HG03378 (cell line): ENCODE results near the gene NOXO1.

Experiments
- ATAC-seq: cut with Tn5 transposase; IDR thresholded peaks from one replicate; pipeline ENCODE4 v1.9.1; 2021; ENCODE audit warnings: mild to moderate bottlenecking, moderate library complexity; ENCODE audit not compliant: unreplicated experiment

Gene NOXO1

DNA sequence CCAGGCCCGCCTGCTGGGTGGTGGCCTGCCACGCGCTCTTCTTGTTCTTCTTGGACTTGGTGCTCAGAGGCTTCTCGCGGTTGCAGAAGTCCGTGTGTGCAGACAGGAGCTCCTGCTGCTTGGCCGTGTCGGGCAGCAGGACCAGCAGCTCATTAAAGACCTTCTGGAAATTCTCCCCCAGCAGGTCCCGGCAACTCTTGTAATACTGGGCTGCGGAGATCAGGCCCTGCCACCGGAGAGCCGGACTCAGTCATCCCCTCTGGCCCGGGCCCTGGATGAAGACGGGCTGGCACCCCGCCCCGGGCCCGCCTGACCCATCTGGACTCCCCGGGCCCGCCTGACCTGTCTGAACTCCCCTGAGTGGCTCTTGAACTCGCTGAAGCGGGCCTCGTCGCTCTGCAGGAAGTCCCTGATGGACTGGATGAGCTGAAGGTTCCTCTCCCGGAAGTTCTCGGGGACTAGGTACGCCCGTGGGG, 17.1 kb upstream of the NOXO1 start:
- no peak for ATAC-seq

DNA sequence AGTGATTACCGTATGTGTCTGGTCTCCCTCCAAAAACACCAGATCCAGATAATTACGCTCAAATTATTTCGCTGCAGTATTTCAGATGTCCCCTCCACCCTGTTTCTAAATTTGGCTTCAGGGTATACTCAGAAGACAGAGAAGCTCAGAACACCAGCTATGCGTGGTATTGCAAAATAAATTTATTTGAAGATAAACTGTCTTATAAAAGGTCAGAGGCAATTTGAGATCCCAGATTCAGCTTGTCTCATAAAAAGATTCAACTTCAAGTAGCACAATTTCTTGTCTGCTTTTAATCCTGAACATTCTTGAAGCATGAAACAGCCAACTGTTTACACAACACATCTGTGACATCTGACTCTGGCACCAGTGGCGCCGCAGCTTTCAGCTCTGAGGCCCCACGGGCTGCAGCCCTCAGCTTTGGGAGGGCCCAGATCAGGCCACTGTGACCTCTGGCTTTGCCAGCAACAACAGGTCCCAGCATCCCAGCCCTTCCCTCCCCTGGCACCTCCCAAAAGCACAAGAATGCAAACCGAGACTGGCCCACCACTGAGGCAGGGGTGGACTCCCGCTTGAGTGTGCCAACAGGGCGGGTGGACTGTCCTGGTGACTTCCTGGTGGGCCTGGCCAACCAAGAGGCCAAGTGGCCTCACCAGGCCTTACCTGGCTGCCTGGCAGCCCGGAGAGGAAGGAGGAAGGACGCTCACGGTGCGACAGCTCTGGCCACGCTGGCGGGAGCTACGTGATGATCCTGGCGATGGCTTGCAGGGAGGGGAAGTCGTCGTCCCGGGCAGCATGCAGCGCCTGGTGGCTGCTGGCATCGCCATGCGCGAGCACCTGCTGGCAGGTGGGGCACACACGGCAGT, 16.5 kb upstream of the NOXO1 start:
- no peak for ATAC-seq

DNA sequence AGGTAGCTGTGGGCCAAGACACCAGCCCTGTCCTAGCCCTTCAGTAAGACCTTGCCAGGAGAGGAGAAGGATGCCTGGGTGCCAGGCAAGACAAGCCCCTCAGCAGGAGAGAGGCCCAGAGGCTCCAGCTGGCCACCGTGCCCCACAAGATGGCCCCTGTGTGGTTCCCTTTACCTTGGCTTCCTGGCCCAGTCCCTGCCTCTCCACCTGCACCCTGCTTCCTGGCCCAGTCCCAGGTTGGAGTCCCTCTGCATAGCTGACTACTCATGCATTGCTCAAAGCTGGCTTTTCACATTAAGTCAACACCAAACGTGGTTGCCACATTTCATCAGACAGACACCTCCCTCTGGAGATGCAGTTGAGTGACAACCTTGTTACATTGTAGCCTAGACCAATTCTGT, 12.5 kb upstream of the NOXO1 start:
- ATAC-seq = no peak

DNA sequence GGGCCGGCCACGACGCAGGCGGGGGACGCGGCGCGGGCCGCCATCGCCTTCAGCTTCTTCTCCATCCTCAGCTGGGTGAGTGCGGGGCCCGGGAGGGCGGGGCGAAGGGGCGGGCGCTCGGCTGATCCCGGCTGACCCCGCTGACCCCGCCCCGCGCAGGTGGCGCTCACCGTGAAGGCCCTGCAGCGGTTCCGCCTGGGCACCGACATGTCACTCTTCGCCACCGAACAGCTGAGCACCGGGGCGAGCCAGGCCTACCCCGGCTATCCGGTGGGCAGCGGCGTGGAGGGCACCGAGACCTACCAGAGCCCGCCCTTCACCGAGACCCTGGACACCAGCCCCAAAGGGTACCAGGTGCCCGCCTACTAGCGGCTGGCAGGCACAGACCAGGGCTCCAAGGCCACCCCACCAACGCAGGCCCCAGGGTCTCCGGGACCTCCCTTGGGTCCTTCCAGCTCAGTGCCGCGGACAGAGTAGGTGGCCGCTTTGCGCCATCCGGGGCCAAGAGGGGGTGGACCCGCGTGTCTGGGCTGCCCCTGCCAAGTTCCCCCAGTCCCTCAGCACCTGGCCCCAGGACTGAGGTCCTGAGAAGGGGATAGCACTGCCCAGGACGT, 11.5 kb upstream of the NOXO1 start:
- no peak for ATAC-seq

- ATAC-seq = no peak
Measured at GRCh38 chr16:1991948-1992703, 10.9 kb upstream of the NOXO1 start.

- no peak for ATAC-seq
Measured at GRCh38 chr16:1991588-1991947, 10.3 kb upstream of the NOXO1 start.

DNA sequence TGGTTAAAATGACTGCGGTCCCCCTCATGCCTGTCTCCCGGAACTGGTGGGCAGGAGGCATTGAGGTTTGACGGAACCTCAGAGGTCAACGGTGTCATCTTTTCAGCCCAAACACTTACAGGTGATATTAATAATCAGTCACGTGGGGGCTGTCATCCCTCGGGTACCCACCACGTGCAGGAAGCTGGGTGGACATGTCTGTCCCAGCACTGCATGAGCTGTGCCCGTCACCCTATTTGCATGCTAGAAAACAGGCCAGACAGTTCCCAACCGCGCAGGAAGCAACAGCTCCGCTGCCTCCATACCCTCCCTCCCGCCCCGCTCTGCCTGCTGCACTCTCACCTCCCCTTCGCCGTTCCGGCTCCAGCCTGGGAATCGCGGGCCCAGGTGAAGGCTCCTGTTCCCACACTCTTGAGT, 9.9 kb upstream of the NOXO1 start:
- ATAC-seq = peak; percentile 43

DNA sequence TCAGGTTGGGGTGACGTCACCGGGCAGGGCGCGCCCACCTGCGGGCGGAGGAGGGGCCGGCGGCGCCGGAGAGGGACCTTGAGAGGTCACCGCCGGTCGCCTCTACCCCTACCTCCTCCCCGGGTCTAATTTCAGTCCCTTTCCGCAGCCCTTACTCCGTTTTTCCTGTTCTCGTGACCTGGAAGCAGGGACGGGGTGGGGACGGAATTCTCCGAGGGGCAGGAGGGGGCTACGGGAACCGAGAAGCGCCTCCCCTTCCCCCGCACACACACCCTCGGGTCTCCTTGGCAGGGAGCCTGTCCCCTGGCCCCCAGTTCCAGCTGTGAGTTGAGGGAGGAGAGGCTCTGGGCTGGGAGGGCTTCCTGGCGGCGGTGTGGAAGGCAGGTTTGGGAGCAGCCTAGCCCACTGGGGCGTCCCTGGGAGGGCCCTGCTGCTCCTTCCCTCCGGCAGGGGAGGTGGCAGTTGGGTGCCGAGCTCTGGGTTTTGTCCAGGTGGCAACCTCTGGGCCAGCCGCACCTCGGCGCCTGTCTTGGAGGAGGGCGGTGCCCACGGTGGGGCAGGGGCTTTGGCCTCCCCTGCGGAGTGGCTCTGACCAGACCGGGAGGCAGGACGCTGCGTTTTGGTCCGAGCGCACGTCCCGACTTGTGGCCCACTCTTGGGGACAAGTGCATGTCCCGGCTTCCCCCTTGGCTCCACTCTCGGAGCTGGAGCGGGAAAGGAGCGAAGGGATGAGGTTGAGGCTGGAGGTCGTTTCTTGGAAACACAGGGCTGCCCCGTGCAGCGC, 9.3 kb upstream of the NOXO1 start:
- ATAC-seq = peak; percentile 3

- ATAC-seq = no peak
Measured at GRCh38 chr16:1990101-1990350, 8.8 kb upstream of the NOXO1 start.

DNA sequence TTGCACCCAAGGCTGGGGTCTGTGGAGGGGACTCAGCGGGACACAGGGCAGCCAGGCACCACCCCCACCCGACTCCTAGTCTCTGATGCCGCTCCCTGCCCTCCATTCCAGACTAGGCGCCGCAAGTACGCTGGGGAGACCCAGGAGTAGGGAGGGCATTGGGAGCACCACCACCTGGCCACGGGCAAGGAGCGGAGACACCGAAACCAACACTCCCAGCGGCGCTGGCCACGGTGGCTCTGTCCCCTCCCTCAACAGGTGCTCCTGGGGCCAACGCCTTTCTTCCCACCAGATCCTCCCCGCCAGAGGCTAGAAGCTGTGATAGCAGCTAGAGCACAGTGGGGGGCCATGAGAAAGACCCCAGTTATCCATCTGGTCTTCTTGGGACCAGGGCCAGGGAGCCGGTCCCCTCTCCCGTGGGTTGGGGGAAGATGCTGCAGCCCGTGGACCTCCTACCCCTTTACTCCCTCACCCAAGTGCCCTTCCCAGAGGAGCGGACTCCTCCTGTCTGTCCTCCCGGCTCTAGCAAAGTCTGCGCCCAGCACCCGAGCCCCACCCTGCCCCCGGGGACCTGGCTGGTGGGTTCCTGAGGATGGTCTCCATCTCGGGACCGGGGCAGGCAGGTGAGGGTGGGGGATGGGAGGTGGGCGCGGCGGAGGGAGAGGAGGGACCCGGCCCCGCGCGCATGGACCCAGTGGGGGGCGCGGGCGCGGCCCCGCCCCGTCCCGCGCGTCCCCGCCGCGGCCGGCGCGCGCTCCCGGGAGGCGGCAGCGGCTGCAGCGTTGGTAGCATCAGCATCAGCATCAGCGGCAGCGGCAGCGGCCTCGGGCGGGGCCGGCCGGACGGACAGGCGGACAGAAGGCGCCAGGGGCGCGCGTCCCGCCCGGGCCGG, 8.2 kb upstream of the NOXO1 start, which contains the start of gene SYNGR3:
Gene SYNGR3, plus strand, starts transcription at position 762 of the 892 bp plus-strand sequence. CDS start 133 bp downstream, outside the sequence.
- no peak for ATAC-seq

DNA sequence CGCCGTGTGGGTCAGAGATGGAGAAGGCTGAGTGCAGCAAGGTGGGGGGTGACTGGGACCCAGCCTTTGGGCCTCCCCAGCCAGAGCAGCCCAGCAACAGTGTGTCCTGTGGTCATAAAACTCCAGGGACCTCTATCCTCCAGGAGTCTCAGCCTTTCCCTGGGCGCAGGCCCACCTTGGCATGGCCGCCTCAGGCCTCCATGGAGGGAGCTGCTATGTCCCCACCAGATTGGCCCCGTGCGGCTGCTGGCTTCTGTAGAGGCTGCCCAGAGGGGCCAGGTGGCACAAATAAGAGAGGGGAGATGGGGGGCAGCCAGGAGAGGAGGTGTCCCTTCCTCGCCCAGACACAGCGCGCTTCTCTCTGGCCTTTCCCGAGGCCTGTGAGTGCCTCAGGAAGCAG, 5.9 kb upstream of the NOXO1 start:
- ATAC-seq = no peak

DNA sequence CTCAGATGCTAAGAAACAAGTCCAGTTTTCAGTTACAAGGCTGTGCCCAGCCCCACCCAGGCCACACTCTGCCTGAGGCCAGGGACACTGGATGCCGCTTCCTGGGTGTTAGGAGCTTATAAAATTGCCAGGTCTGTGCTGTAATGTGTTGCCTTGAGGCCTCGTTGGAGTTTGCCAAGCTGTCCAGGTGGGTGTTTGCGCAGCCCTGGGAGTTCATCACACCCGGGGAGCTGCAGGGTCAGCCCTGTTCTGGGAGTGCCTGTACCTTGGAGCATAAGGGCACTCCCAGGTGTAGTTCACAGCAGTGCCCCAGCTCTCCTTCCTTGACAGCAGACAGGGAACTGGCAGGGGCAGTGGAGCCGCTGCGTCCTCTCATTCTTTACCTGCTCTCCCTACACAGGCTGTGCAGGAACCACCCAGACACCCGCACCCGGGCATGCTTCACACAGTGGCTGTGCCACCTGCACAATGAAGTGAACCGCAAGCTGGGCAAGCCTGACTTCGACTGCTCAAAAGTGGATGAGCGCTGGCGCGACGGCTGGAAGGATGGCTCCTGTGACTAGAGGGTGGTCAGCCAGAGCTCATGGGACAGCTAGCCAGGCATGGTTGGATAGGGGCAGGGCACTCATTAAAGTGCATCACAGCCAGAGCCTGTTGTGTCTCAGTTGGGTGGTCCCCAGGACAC, 4.3 kb upstream of the NOXO1 start:
- no peak for ATAC-seq

DNA sequence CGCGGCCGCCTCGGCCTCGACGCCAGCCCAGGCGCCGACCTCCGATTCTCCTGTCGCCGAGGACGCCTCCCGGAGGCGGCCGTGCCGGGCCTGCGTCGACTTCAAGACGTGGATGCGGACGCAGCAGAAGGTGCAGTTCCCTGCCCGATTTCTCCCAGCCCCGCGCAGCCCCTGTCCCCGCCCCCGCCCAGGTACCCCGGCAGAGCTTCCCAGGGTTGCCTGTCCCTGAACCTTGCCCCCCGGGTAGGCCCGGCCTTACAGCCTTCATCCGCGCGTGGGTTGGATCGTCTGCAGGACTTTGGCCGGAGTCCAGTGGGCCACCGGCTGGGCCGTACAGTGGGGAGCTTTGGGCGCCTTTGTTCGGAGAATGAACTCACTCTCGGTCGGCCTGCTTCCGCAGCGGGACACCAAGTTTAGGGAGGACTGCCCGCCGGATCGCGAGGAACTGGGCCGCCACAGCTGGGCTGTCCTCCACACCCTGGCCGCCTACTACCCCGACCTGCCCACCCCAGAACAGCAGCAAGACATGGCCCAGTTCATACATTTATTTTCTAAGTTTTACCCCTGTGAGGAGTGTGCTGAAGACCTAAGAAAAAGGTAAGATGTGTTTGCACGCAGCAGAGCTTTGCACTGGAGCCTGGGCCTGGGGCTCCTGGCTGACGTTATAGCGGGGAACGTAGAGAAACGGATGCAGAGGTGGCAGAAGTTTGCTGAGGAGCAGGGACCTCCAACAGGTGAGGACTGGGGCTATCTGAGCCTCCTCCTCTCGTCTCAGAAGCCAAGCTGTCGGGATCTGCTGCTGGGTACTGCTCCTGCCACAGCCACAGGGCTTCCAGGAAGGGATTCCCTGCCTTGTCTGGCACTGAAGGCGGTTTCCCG, 3.3 kb upstream of the NOXO1 start:
- no peak for ATAC-seq

GRCh38 chr16:1983544-1984346, 2.5 kb upstream of the NOXO1 start, which contains the start of gene GFER:
Gene GFER, plus strand, starts transcription at chr16:1984193. Its CDS starts 26 bp downstream, at chr16:1984219.
- peak; percentile 48 for ATAC-seq

GRCh38 chr16:1982991-1983543, 1.8 kb upstream of the NOXO1 start:
- no peak for ATAC-seq

DNA sequence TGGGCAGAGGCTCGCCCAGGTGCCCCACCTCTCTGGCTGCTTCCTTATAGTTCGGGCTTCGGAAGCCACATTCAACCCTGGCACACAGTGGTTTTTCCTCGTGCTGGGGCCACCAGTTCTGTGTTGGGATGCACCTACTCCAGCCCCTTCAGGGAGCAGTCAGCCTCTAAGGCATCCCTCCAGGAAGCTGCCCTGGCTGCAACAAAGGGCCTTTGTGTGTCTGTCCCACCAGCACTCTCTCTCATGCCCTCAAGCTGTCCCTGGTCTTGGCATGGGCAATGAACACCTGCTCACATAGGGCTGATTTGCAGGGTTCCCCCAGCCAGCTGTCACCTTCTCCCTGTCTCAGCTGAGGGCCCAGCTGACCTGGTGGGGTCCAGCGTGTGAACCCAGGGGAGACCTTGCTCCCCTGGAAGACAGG, 754 bp upstream of the NOXO1 start:
- no peak for ATAC-seq

GRCh38 chr16:1980770-1981087, 540 bp downstream of the NOXO1 start:
- no peak for ATAC-seq
